NB4 (cell line): ENCODE measurements around the gene TCN2.
"Not testable (repeated sequence)": the region's sequence is repeated elsewhere in the genome, so short reads cannot be mapped to it uniquely, and the experiment has no call there.

ENCODE experiments used
- DNase-seq: peaks from one replicate; pipeline ENCODE4 v3.0.0; 2010; ENCODE audit warnings: low read depth
- H3K4me3 ChIP-seq: one replicate; pipeline ENCODE4 v1.5.1; 2011; ENCODE audit warnings: mild to moderate bottlenecking, low read depth, low read length, moderate library complexity
- CTCF ChIP-seq: IDR thresholded peaks from one replicate; pipeline ENCODE4 v1.5.1; 2012; ENCODE audit warnings: low read depth, low read length
- MAX ChIP-seq: IDR thresholded peaks from 2 replicates; pipeline ENCODE4 v1.6.1; 2011; ENCODE audit warnings: low read depth, low read length
- MYC ChIP-seq: IDR thresholded peaks from 2 replicates; pipeline ENCODE4 v1.6.1; 2011; ENCODE audit warnings: low read depth, low read length
- POLR2A ChIP-seq: IDR thresholded peaks from 2 replicates; pipeline ENCODE4 v1.6.1; 2011; ENCODE audit warnings: mild to moderate bottlenecking; ENCODE audit not compliant: insufficient read length; ENCODE audit errors: extremely low read depth

TCN2 gene

DNA sequence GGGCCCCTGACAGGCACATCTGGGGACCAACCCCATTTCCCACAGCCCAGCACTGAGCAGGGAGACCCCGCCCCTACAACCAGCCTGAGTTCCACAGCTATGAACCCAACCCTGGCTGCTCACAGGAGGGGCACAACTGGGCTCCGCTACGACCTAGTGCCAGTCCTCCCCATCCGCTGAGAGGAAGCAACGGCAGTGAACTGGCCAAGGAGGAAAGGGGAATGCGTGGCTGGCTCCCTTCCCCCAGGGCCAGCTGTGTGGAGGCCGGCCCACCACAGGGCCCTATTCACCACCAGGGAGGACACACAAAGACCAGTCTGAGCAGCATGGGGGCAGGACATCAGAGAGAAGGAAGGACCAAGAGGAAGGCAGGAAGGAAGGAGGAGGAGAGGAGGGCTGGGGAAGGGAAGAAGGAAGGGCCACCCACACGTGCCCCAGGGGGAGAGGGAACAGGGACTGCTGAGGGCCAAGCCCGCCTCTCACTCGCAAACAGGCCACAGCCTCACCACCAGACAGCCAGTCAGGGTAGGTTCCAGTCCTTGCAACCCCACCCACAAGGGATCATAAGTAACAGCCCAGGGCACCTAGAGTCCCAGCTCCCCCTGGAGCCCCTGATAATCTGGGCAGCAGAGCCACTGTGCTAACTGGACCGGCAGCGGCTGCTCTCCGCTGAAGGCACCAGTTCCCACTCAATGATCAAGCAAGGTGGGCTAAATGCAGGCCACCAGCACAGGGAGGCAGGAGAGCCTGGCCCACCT, 24.0 kb upstream of the TCN2 start:
- TF ChIP-seq CTCF (no peak), POLR2A (no peak), MAX (no peak), MYC (no peak)
- no peak for DNase-seq
- no peak overlapping the region for H3K4me3 ChIP-seq

GRCh38 chr22:30584441-30584840, 22.5 kb upstream of the TCN2 start:
- H3K4me3 ChIP-seq, result no peak overlapping the region
- DNase-seq, result no peak
- TF ChIP-seq POLR2A (no peak), MYC (no peak), MAX (no peak), CTCF (no peak)

DNA sequence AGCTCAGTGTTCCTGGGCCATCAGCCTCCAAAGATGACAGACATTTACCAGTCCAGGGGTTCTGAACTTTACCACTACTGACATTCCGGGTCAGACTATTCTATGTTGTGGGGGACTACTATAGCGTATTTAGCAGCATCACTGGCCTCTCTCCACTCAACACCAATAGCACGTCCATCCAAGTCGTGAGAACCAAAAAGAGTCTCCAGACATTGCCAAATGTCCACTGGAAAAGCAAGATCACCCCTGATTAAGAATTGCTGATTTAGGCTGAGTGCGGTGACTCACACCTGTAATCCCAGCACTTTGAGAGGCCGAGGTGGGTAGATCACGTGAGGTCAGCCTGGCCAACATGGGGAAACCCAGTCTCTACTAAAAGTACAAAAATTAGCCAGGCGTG, 20.6 kb upstream of the TCN2 start:
- H3K4me3 ChIP-seq, result no peak overlapping the region
- TF ChIP-seq MAX (no peak), POLR2A (no peak), MYC (no peak), CTCF (no peak)
- DNase-seq, result no peak

DNA sequence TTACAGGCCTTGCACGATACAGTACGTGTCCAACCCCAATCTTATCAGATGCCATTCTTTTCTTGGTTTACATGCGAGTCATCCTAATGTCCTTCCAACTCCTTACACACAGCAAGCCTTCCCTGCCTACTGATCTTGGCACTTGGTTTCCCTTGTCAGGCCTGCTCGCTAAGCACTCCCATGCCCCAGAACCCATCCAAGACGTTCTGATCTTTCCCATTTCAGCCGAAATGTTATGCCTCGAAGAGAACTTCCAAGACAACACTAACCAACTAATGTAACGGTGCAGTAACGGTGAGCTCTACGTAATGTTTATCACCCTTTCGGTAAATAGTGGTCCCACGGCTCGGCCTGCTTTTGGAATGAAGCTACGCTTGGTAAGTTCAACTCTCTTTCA, 15.8 kb upstream of the TCN2 start:
- DNase-seq, result no peak
- H3K4me3 ChIP-seq, result peak overlapping the region; percentile 99

GRCh38 chr22:30591588-30592359, 15.2 kb upstream of the TCN2 start, which contains the start of gene PES1:
TSS of gene PES1 (minus strand) at chr22:30591910. CDS start at chr22:30591833, 77 bp downstream.
- TF ChIP-seq MAX (peak; percentile 95), POLR2A (peak; percentile 51), CTCF (no peak), MYC (peak; percentile 94)
- H3K4me3 ChIP-seq, result peak within 1 kb of the TSS; percentile 99
- DNase-seq, result peak; percentile 99

More for the DNA sequence above, 15.8 kb upstream of the TCN2 start:
- TF ChIP-seq MAX (peak; percentile 4; the same call in 1 of the 2 replicates), MYC (no peak)

DNA sequence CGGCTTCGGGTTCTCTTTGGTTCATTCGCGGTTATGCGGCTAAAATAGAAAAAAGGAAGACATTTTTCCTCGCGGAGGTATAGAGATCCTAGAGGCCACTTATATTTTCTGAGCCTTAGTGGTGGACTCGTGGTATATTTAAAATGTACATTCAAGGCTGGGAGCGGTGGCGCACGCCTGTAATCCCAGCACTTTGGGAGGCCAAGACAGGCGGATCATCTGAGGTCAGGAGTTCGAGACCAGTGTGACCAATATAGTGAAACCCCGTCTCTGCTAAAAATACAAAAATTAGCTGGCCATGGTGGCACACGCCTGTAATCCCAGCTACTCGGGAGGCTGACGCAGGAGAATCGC, 14.6 kb upstream of the TCN2 start:
- DNase-seq, H3K4me3 ChIP-seq: not testable (repeated sequence)
